HG02798 (cell line): Measurements from ENCODE around the gene STXBP3.
"Not testable (repeated sequence)": the region's sequence is repeated elsewhere in the genome, so short reads cannot be mapped to it uniquely, and the experiment has no call there.

Experiments
- ATAC-seq: cut with Tn5 transposase; IDR thresholded peaks from one replicate; pipeline ENCODE4 v1.9.1; 2021; ENCODE audit warnings: mild to moderate bottlenecking; ENCODE audit not compliant: unreplicated experiment, poor library complexity

Gene STXBP3

DNA sequence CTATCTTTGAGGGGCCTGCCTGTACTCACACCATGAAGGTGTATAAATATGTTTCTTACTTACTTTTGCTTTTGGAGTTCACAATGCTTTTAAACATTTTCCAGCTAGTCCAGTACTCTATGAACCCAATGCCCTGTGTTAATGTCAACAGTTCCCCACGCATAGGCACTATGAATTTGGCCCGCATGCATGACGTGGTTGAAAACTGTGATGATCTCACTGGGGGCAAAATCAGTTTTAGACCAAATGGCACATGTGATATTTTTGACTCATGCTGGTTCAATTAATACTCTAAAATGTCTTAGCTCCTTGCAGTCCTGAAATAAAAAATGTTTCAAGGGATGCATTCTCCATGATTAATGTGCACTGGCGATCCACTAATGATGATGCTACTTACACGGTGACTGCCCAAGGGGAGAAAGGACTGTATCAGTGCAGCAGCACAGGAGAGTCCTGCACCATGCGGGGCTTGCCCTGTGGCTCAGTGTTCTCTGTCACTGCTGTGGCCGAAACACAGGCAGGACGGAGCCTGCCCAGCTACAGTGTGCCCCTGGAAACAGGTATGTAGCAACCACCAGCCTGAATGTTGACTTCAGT, 18.0 kb upstream of the STXBP3 start:
- ATAC-seq: no peak

DNA sequence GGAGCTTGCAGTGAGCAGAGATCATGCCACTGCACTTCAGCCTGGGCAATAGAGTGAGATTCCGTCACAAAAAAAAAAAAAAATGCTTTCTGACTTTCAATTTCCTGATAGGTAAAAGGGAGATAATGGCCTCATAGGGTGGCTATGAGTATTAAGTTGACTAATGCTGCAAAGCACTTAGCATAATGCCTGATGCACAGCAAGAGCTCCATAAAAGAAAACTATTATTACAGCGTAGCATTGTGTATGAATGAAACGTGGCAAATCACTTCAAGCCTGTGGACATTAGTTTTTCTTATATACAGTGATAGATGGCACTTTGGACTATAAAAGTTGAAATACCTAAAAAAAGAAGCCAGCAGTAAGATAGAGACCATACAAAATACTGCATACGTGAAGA, 17.0 kb upstream of the STXBP3 start:
- no peak for ATAC-seq

DNA sequence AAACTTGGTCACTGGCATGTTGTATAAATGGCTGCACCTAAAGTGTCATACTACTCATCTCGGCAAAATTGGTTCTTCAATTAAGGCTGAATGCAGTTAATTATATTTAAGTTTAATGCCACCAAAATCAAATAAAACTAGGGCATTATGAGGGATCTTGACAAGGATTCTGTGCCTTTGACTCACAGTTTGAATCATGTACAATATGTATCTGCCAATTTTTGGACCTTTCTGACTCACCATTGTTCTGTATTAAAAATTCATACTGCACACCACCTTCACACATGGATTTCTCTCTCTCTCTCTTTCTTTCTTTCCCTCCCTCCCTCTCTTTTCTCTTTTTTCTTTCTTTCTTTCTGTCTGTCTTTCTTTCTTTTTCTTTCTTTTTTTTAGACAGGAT, 14.1 kb upstream of the STXBP3 start:
- ATAC-seq: no peak

DNA sequence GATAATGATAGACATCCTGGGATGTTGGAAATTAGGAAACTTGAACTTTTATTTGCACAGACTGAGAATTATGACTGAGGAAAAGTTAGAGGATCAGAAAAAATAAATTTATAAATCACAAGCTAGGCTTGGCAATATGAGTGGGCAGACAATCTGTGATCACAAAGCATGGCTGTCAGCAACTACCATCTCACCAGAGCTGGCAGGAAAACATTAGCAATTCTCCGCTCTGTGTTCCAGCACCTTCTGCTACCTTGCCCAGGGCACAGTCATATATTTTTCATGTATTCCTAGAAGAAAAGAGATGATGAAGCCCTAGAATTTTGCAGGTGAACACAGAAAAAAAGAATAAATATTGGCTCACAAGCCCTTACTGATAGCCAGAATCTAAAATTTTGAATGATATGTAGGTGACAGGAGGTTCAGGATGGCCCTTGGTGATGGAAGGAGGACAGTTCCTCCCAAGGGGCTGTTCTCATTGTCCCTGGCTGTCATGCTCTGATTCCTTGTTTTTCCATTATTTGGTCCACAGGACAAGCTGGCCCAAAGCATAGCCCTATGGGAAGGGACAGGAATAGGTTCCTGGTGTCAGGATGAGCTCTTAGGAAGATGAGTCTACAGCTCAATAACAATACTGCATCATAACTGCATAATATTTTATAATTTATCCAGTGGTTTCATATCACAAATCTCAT, 12.2 kb upstream of the STXBP3 start:
- ATAC-seq: no peak

DNA sequence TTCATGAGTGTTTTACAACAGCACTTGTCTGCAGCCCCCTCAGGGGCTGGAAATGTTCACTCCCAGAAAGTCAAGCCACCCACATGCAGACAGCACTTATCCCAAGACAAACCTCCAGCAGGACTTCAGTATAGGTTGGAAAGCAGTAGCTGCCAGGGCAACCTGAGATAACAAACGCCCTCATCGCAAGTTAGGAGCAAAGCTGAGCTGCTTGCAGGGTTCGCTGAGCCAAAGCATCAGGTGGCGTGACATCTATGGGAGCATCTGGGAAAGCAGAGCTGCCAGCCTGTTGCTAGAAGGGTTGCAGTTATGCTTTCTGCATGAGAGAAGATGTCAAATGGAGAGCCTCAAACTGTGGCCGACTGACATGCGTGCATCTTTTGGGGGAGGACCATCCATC, 4.2 kb upstream of the STXBP3 start:
- no peak for ATAC-seq

DNA sequence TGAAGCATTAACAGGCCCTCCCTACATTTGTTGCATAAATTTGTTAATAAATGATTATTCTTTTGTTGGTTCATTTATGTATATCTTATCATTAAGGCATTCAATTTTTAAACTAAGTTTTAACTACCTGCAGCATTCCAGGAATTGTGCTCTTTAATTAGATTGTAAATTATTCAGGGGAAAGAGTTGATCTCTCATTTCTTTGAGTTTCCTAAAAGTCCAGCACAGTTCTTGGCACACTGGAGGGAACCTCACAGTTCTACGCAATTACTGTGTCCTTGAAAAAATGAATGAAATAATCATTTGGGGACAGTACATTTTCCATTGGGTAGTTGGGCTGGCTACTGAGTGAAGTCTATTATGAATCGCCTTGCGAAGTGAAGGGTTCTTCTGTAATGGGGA, 493 bp upstream of the STXBP3 start:
- no peak for ATAC-seq

DNA sequence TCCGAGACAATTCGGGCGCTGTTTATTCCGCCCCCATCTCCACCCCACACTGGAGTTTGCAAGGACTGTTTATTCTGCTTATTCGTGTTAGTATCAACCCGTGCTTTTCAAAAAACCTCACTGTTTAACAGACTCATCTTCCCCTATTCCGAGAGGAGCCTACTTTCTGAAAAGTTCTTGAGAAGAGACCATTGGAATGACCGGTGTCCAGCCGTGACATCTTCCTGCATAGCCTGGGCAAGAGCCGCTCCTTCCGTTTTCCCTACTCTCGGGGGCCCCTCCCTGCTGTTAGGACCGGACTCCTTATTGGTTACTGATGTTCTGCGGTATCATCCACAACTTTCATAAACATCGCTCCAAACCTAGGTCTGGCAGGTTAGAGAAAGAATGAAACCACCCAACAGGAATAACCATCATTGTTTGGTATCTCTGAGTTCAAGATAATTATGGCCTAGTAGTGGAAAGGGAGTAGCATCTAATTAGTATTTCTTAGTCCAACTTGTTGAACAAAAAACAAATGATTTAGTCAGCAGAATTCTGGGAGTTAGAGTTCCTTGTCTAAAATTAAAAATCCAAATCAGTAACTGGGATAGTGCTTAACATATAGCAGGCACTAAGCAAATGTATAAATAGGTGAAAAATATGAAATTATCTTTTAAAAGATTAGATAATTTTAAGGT, 837 bp downstream of the STXBP3 start:
- peak; percentile 25 for ATAC-seq

DNA sequence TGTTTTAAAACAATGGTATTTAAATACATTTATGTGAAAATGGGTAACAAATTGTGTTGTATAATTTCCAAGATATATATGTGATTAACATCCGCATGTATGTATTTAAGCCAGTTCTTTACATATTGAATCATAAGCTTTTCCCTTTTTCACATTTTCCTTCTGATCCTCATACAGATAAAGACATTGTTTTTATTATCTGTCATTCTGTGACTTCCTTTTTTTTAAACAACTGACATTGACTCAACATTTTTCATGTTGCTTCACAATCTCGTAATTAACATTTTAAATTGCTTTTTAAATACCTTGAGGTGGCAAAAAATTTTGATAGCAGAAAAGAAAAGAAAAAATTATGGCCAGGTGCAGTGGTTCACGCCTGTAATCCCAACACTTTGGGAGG, 1.4 kb downstream of the STXBP3 start:
- no peak for ATAC-seq

DNA sequence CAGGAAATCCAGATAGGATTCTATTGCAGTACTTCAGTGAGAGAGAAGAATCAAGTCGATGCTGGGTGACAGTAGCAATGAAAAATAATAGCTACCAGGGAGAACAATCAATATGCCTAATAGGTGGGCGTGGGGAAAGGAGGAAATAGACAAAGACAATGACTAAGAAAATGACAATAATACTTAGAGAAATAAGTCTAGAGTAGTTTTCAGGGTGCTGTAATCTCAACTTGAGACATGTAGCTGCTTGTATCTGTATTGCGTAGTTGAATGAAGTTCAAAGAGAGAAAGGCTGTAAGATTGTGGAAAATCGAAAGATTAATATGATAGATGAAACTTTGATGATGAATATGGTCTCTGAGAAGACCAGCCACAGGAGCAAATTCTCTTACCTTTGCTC, 2.6 kb downstream of the STXBP3 start:
- ATAC-seq: no peak

DNA sequence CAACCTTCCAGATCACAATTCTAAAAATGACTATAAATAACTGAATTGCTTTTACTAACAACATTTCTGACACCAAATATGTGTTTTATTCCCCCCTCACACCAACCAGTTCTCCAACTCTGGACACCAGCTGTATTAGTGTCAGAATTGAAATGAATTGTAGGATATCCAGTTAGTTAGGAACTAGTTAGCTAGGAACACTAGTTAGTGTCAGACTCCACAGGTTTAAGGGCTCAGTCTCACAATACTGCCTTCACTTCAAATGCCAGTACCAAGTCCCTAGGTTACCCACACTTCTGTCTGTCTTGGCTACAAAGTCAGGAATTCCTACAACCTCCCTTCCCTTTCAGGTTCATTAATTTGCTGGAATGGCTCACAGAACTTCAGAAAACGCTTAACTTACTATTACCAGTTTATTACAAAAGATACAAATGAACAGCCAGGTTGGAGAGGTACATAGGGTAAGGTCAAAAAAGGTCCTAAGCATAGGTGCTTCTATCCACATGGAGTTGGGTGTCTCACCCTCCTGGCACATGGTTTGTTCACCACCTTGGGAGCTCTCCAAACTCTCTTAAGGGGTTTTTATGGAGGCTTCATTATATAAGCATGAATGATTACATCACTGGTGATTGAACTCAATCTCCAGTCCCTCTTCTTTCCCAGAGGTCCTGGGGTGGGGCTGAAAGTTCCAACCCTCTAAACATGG, 4.2 kb downstream of the STXBP3 start:
- ATAC-seq: no peak

DNA sequence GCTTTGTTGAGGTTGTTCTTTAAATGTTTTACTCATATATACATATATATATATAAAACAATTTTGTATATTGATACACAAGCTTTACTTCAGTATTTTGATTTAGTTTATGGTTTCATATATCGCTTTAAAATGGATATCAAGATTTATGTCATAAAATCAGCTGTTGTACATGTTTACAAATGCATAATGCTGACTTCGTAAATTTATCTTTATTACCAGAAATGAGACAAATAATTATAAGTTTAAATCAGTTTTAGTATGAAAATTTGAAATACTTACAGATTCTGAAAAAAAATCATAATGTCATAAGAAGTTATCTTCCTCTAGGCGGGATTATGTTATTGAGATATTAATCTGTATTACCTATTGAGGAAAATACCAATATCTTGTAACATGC, 6.9 kb downstream of the STXBP3 start:
- no peak for ATAC-seq

DNA sequence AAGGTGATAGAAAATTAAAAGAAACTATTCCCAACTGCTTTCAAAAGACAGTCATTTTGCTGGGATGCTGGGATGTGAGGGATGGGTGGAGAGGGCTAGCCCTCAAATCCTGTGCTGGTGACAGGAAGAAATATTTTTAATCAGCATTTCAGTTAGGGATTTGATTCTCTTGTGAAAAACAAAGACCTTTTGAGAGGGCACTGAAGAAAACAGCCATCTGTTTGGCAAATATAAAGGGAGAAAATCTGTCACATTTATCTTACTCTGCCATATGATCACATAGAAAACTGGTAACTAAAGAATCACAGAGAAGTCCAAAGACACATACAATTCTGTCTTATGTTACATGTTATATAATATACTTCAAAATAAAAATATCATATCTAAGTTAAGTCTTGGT, 12.3 kb downstream of the STXBP3 start:
- no peak for ATAC-seq

DNA sequence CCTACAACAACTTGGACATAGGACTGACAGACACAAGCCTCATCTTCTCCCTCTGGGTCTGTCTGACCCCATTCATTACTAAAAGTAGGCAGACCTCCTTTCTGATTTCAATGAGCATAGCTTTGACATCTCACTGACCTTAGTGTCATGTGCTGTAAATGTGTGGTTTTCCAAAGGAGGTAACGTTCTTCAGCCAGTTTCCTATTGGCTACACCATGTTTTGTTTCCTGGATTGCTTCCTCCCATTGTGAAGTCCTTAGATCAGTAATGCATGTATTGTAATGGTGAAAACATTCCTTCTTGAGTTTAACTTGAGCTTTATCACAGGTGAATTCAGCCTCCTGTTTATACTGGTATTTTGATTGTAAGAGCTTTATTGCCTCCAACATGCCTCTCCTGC, 20.6 kb downstream of the STXBP3 start:
- ATAC-seq: no peak

DNA sequence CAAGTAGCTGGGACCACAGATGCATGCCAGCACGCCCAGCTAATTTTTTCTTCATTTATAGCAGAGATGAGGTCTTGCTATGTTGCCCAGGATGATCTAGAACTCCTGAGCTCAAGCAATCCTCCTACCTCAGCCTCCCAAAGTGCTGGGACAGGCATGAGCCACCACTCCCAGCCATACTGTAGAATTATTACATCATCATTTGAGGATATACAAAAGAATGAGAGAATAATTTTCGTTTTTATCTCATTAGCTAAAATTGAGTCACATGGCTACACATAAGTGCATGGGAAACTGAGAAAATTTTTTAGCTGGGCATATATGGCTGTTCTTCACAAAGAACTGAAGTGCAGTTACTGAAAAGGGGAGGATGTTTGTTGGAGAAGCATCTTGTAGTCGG, 21.2 kb downstream of the STXBP3 start:
- ATAC-seq: no peak

DNA sequence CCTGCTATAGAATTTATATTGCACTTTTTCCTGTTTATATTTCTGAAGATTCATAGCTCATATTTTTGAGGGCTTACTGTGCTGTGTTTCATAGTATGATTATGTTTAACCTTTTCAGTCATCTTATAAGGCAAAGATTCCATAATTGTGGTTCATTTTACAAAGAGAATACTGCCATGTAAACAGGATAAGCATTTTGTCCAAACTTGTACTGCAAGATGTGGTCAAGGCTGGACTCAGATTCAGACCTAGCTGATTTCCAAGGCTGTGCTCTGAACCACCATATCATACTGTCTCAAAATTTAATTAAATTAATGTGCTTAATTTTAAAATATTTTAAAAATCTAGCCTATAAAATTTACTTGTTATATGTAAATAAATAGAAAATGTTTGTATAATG, 31.4 kb downstream of the STXBP3 start:
- no peak for ATAC-seq

DNA sequence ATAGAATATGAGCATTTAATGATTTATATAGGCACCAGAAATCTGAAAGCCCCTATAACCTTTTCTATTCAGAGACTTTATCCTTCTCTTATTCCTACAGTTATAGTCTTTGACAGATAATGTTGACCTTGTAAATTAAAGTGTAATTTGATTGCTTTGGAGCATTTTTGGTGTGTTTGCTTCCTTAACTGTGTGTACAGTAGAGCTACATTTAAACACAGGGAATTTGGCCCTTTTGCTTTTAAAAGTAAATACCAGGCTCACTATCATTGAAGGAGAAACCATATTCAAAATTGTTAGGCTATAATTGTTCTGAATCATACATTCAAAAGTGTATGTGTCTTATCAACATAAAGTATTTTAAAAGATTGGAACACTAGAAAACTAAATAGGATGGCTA, 33.0 kb downstream of the STXBP3 start:
- no peak for ATAC-seq

DNA sequence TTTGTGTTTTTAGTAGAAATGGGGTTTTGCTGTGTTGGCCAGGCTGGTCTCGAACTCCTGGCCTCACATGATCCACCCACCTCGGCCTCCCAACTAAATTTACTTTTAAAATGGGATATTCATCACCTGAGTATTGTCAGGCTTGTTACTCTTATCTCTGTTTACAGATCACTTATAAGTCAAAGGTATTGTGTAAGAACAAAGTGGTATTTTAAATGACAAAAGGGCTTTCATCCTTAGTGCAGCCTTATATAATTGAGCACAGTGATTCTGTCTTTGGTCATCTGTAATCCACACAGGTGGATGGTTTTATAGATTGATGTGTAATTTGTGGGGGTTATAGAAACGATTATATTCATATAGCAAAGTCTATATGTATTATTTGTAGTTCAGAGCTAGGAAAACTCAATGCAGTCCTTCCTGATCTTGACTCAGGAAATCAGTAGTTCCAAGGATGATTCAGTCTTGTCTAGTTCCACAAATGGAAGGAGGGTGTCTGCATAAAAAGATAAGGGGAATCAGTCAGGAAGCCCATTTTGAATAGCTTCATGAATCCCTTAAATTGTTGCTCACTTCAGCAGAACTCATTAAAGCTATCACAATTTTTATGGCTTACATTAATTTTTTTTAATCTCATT, 34.6 kb downstream of the STXBP3 start:
- no peak for ATAC-seq

DNA sequence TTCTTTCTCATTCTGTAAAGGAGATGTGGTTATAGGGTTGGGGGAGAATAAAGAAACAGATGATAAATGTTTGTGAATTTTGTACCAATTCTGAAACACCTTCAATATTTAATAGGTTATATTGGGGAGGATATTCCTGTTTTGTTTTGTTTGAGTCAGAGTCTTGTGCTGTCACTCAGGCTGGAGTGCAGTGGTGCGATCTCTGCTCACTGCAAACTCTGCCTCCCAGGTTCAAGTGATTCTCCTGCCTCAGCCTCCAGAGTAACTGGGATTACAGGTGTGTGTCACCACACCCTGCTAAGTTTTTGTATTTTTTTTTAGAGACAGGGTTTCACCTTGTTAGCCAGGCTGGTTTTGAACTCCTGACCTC, 35.1 kb downstream of the STXBP3 start:
- ATAC-seq: not testable (repeated sequence)

DNA sequence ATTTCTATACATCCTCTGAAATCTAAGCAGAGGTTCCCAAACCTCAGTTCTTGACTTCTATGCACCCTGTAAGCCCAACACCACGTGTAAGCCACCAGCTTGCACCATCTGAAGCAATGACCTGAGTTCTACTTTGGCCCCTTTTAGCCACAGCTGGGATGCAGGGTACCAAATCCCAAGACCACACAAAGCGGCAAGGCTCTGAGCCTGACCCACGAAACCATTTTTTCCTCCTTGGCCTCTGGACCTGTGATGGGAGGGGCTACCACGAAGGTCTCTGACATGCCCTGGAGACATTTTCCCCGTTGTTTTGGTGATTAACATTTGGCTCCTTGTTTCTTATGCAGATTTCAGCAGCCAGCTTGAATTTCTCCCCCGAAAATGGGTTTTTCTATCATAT, 38.8 kb downstream of the STXBP3 start:
- no peak for ATAC-seq

DNA sequence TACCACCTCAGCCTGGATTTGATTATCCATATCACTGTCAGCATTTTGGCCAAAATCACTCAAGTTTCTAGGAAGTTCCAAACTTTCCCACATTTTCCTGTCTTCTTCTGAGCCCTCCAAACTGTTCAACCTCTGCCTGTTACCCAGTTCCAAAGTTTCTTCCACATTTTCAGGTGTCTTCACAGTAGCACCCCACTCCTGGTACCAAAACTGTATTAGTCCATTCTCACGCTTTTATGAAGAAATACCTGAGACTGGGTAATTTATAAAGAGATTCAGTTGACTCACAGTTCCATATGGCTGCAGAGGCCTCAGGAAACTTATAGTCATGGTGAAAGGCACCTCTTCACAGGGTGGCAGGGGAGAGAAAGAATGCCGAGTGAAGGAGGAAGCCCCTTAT, 39.4 kb downstream of the STXBP3 start:
- ATAC-seq: no peak

DNA sequence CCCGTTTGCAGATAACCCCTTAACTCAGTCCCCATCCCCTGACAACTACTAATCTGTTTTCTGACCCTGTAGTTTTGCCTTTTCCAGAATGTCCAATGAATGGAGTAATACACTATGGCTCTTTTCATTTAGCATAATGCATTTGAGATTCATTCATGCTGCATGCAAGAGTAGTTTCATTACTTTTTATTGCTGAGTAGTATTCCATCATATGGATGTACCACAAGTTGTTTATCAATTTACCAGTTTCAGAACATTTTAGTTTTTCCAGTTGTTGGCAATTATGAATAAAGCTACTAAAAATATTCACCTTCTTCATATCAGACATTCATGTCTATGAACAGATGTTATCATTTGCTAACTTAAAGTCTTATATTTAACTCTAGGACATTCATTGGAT, 45.3 kb downstream of the STXBP3 start:
- no peak for ATAC-seq
